Non-pigmented ciliary epithelial cell (primary cell): Measurements from ENCODE around the gene RAB44.

Experiments used
- DNase-seq: peaks from one replicate; pipeline ENCODE4 v3.0.0-alpha.2; 2010; ENCODE audit warnings: low read depth

The RAB44 gene

GRCh38 chr6:36666826-36667591 lies 30.6 kb upstream of the RAB44 start:
- peak; percentile 89 for DNase-seq

GRCh38 chr6:36668591-36668990 lies 29.0 kb upstream of the RAB44 start:
- DNase-seq, result no peak

- DNase-seq, result no peak
Observed at GRCh38 chr6:36669002-36669401, 28.6 kb upstream of the RAB44 start.

GRCh38 chr6:36670271-36670670 lies 27.4 kb upstream of the RAB44 start:
- DNase-seq, result no peak

- no peak for DNase-seq
Observed at GRCh38 chr6:36671687-36672375, 25.8 kb upstream of the RAB44 start.

GRCh38 chr6:36673882-36674281 lies 23.7 kb upstream of the RAB44 start:
- no peak for DNase-seq

- DNase-seq, result no peak
Observed at GRCh38 chr6:36674942-36675341, 22.7 kb upstream of the RAB44 start.

GRCh38 chr6:36676141-36677058 lies 21.2 kb upstream of the RAB44 start:
- no peak for DNase-seq

GRCh38 chr6:36677059-36677749 lies 20.4 kb upstream of the RAB44 start:
- no peak for DNase-seq

GRCh38 chr6:36677753-36678487 lies 19.7 kb upstream of the RAB44 start:
- DNase-seq, result no peak

GRCh38 chr6:36678488-36679042 lies 19.1 kb upstream of the RAB44 start, which contains the start of gene CDKN1A:
CDKN1A (plus strand) TSS chr6:36678714; CDS start chr6:36684102, 5,388 bp downstream.
- no peak for DNase-seq

- no peak for DNase-seq
Observed at GRCh38 chr6:36679043-36679833, 18.4 kb upstream of the RAB44 start.

- DNase-seq, result no peak
Observed at GRCh38 chr6:36682328-36683144, 15.1 kb upstream of the RAB44 start.

GRCh38 chr6:36683145-36683655 lies 14.4 kb upstream of the RAB44 start:
- no peak for DNase-seq

GRCh38 chr6:36683656-36684446 lies 13.8 kb upstream of the RAB44 start:
- DNase-seq, result no peak

GRCh38 chr6:36684447-36684812 lies 13.2 kb upstream of the RAB44 start:
- DNase-seq, result no peak

- no peak for DNase-seq
Observed at GRCh38 chr6:36685166-36685924, 12.3 kb upstream of the RAB44 start.
